ENCODE measurements around the gene HEXIM2. TPM values are rescaled to one million over a fixed set of nuclear protein-coding genes. Genes with fewer than 3 reads are reported as not detected.

Gene HEXIM2
- total and polyA plus RNA-seq, 2 of the 13 experiments (the other 11 are each of a cell fraction or from before 2014, with no cell fraction given): 27.1 to 32.4 TPM

DNA sequence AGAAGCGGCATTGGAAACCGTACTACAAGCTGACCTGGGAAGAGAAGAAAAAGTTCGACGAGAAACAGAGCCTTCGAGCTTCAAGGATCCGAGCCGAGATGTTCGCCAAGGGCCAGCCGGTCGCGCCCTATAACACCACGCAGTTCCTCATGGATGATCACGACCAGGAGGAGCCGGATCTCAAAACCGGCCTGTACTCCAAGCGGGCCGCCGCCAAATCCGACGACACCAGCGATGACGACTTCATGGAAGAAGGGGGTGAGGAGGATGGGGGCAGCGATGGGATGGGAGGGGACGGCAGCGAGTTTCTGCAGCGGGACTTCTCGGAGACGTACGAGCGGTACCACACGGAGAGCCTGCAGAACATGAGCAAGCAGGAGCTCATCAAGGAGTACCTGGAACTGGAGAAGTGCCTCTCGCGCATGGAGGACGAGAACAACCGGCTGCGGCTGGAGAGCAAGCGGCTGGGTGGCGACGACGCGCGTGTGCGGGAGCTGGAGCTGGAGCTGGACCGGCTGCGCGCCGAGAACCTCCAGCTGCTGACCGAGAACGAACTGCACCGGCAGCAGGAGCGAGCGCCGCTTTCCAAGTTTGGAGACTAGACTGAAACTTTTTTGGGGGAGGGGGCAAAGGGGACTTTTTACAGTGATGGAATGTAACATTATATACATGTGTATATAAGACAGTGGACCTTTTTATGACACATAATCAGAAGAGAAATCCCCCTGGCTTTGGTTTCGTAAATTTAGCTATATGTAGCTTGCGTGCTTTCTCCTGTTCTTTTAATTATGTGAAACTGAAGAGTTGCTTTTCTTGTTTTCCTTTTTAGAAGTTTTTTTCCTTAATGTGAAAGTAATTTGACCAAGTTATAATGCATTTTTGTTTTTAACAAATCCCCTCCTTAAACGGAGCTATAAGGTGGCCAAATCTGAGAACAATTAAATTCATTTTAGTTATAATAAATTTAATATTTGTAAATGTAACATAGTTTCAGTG lies 11.7 kb upstream of the HEXIM2 start (continued):
- TF ChIP-seq NR2F1 (CRISPR knock-in tag; IDR thresholded peaks at IDR 0.05) (no peak), HDAC1 (CRISPR knock-in tag; IDR thresholded peaks at IDR 0.05) (no peak), ZNF674 (CRISPR knock-in tag; IDR thresholded peaks at IDR 0.05; ENCODE audit: low read depth) (no peak), SIX1 (CRISPR knock-in tag; IDR thresholded peaks at IDR 0.05; ENCODE audit: borderline replicate concordance) (no peak), ZNF7 (CRISPR knock-in tag; IDR thresholded peaks at IDR 0.05) (no peak), TOPORS (CRISPR knock-in tag; IDR thresholded peaks at IDR 0.05) (peak; percentile 45; the same call in 1 of the 2 replicates), ZNF274 (CRISPR knock-in tag; IDR thresholded peaks at IDR 0.05) (peak; percentile 75; the same call in 1 of the 2 replicates), EED (CRISPR knock-in tag; IDR thresholded peaks at IDR 0.05) (0 out of 2 replicates have a peak, but pooled peaks have one; percentile 4), ZSCAN22 (CRISPR knock-in tag; IDR thresholded peaks at IDR 0.05) (no peak)
- TF ChIP-seq, protein P1, sequence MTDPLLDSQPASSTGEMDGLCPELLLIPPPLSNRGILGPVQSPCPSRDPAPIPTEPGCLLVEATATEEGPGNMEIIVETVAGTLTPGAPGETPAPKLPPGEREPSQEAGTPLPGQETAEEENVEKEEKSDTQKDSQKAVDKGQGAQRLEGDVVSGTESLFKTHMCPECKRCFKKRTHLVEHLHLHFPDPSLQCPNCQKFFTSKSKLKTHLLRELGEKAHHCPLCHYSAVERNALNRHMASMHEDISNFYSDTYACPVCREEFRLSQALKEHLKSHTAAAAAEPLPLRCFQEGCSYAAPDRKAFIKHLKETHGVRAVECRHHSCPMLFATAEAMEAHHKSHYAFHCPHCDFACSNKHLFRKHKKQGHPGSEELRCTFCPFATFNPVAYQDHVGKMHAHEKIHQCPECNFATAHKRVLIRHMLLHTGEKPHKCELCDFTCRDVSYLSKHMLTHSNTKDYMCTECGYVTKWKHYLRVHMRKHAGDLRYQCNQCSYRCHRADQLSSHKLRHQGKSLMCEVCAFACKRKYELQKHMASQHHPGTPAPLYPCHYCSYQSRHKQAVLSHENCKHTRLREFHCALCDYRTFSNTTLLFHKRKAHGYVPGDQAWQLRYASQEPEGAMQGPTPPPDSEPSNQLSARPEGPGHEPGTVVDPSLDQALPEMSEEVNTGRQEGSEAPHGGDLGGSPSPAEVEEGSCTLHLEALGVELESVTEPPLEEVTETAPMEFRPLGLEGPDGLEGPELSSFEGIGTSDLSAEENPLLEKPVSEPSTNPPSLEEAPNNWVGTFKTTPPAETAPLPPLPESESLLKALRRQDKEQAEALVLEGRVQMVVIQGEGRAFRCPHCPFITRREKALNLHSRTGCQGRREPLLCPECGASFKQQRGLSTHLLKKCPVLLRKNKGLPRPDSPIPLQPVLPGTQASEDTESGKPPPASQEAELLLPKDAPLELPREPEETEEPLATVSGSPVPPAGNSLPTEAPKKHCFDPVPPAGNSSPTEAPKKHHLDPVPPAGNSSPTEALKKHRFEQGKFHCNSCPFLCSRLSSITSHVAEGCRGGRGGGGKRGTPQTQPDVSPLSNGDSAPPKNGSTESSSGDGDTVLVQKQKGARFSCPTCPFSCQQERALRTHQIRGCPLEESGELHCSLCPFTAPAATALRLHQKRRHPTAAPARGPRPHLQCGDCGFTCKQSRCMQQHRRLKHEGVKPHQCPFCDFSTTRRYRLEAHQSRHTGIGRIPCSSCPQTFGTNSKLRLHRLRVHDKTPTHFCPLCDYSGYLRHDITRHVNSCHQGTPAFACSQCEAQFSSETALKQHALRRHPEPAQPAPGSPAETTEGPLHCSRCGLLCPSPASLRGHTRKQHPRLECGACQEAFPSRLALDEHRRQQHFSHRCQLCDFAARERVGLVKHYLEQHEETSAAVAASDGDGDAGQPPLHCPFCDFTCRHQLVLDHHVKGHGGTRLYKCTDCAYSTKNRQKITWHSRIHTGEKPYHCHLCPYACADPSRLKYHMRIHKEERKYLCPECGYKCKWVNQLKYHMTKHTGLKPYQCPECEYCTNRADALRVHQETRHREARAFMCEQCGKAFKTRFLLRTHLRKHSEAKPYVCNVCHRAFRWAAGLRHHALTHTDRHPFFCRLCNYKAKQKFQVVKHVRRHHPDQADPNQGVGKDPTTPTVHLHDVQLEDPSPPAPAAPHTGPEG (CRISPR knock-in tag; IDR thresholded peaks at IDR 0.05): no peak
- TF ChIP-seq, protein P2, sequence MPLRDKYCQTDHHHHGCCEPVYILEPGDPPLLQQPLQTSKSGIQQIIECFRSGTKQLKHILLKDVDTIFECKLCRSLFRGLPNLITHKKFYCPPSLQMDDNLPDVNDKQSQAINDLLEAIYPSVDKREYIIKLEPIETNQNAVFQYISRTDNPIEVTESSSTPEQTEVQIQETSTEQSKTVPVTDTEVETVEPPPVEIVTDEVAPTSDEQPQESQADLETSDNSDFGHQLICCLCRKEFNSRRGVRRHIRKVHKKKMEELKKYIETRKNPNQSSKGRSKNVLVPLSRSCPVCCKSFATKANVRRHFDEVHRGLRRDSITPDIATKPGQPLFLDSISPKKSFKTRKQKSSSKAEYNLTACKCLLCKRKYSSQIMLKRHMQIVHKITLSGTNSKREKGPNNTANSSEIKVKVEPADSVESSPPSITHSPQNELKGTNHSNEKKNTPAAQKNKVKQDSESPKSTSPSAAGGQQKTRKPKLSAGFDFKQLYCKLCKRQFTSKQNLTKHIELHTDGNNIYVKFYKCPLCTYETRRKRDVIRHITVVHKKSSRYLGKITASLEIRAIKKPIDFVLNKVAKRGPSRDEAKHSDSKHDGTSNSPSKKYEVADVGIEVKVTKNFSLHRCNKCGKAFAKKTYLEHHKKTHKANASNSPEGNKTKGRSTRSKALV (CRISPR knock-in tag; IDR thresholded peaks at IDR 0.05): peak; percentile 91
- TF ChIP-seq, protein P3, sequence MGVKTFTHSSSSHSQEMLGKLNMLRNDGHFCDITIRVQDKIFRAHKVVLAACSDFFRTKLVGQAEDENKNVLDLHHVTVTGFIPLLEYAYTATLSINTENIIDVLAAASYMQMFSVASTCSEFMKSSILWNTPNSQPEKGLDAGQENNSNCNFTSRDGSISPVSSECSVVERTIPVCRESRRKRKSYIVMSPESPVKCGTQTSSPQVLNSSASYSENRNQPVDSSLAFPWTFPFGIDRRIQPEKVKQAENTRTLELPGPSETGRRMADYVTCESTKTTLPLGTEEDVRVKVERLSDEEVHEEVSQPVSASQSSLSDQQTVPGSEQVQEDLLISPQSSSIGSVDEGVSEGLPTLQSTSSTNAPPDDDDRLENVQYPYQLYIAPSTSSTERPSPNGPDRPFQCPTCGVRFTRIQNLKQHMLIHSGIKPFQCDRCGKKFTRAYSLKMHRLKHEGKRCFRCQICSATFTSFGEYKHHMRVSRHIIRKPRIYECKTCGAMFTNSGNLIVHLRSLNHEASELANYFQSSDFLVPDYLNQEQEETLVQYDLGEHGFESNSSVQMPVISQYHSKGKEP (CRISPR knock-in tag; IDR thresholded peaks at IDR 0.05): no peak
- TF ChIP-seq, protein P4, sequence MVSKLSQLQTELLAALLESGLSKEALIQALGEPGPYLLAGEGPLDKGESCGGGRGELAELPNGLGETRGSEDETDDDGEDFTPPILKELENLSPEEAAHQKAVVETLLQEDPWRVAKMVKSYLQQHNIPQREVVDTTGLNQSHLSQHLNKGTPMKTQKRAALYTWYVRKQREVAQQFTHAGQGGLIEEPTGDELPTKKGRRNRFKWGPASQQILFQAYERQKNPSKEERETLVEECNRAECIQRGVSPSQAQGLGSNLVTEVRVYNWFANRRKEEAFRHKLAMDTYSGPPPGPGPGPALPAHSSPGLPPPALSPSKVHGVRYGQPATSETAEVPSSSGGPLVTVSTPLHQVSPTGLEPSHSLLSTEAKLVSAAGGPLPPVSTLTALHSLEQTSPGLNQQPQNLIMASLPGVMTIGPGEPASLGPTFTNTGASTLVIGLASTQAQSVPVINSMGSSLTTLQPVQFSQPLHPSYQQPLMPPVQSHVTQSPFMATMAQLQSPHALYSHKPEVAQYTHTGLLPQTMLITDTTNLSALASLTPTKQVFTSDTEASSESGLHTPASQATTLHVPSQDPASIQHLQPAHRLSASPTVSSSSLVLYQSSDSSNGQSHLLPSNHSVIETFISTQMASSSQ (IDR thresholded peaks at IDR 0.05; ENCODE audit: low read depth): no peak
- TF ChIP-seq, protein P4 (CRISPR knock-in tag; IDR thresholded peaks at IDR 0.05; ENCODE audit: borderline replicate concordance): no peak
